GM23338 (cell line): ENCODE data around the gene MRPL57. TPM values are rescaled to one million over a fixed set of nuclear protein-coding genes. Genes with fewer than 3 reads are reported as not detected.

Experiments
- ATAC-seq: fragments of 200-7000 bp; cut with Tn5 transposase; 3 replicates; pipeline ENCODE4 v1.9.1; 2020
- DNase-seq: peaks from one replicate; pipeline ENCODE4 v3.0.0-alpha.2; 2015; ENCODE audit warnings: low spot score
- H2AFZ ChIP-seq: fragments of 200-600 bp; sonication (generic); 2 replicates; pipeline ENCODE4 v1.8.0; 2016; ENCODE audit warnings: antibody characterized with exemption, mild to moderate bottlenecking, moderate library complexity
- H3F3A ChIP-seq: fragments of 200-600 bp; sonication (generic); replicated peaks from 2 replicates; pipeline ENCODE4 v1.8.0; 2017; ENCODE audit warnings: antibody characterized with exemption, mixed run types, low read depth
- H3K27ac ChIP-seq: fragments of 200-600 bp; sonication (generic); 2 replicates; pipeline ENCODE4 v1.6.1; 2016; ENCODE audit warnings: low read depth
- H3K27me3 ChIP-seq: fragments of 200-600 bp; sonication (generic); 2 replicates; pipeline ENCODE4 v1.8.0; 2016; ENCODE audit warnings: mild to moderate bottlenecking, mixed run types, moderate library complexity; ENCODE audit not compliant: insufficient read depth
- H3K36me3 ChIP-seq: fragments of 200-600 bp; sonication (generic); 2 replicates; pipeline ENCODE4 v1.8.0; 2016; ENCODE audit warnings: mild to moderate bottlenecking; ENCODE audit not compliant: insufficient read depth
- H3K4me1 ChIP-seq: fragments of 200-600 bp; sonication (generic); 2 replicates; pipeline ENCODE4 v1.8.0; 2016; ENCODE audit warnings: mild to moderate bottlenecking, moderate library complexity; ENCODE audit not compliant: insufficient read depth
- H3K4me2 ChIP-seq: fragments of 200-600 bp; sonication (generic); 2 replicates; pipeline ENCODE4 v1.7.1; 2017; ENCODE audit warnings: mixed run types
- H3K4me3 ChIP-seq: fragments of 200-600 bp; sonication (generic); 2 replicates; pipeline ENCODE4 v1.6.1; 2016; ENCODE audit warnings: mixed run types
- H3K79me2 ChIP-seq: fragments of 200-600 bp; sonication (generic); replicated peaks from 2 replicates; pipeline ENCODE4 v1.8.0; 2017; ENCODE audit warnings: mild to moderate bottlenecking; ENCODE audit not compliant: insufficient read depth
- H3K9me2 ChIP-seq: fragments of 200-600 bp; sonication (generic); 2 replicates; pipeline ENCODE4 v1.8.0; 2017; ENCODE audit not compliant: insufficient read depth
- H4K20me1 ChIP-seq: fragments of 200-600 bp; sonication (generic); replicated peaks from 2 replicates; pipeline ENCODE4 v1.8.0; 2017; ENCODE audit warnings: mild to moderate bottlenecking; ENCODE audit not compliant: insufficient read depth
- H3K27ac Mint-ChIP-seq: 2 replicates; pipeline ENCODE4 v1.8.0; 2020; ENCODE audit warnings: inconsistent platforms, mild to moderate bottlenecking, moderate library complexity, mixed read lengths
- H3K27me3 Mint-ChIP-seq: 3 replicates; pipeline ENCODE4 v1.8.0; 2022; ENCODE audit warnings: low read depth, mild to moderate bottlenecking, moderate library complexity, mixed read lengths, inconsistent platforms; ENCODE audit not compliant: insufficient read depth, poor library complexity
- H3K36me3 Mint-ChIP-seq: 3 replicates; pipeline ENCODE4 v1.8.0; 2021; ENCODE audit warnings: low read depth, mild to moderate bottlenecking, inconsistent platforms, moderate library complexity, mixed read lengths
- H3K4me1 Mint-ChIP-seq: 3 replicates; pipeline ENCODE4 v1.8.0; 2020; ENCODE audit warnings: mild to moderate bottlenecking, inconsistent platforms, mixed read lengths
- H3K4me3 Mint-ChIP-seq: 3 replicates; pipeline ENCODE4 v1.8.0; 2021; ENCODE audit warnings: moderate library complexity, mild to moderate bottlenecking, inconsistent platforms, mixed read lengths
- H3K9me3 Mint-ChIP-seq: 3 replicates; pipeline ENCODE4 v1.8.0; 2020; ENCODE audit warnings: moderate library complexity, mild to moderate bottlenecking, inconsistent platforms, mixed read lengths
- CREB1 ChIP-seq: fragments of 250-450 bp; sonication (Bioruptor Pico); IDR thresholded peaks from 2 replicates; pipeline ENCODE4 v1.5.0; 2020; ENCODE audit warnings: low read depth, mild to moderate bottlenecking, moderate library complexity
- CTCF ChIP-seq, 2 experiments: fragments of 200-600 bp in 1 of 2; sonication (generic) in 1 of 2; conservative IDR thresholded peaks; 2 replicates each; pipeline versions ENCODE4 v1.5.1 to v1.6.1; 2016 to 2017; ENCODE audit warnings: antibody characterized with exemption in 2 of 2, low read depth in 2 of 2, mild to moderate bottlenecking in 2 of 2, moderate library complexity in 1 of 2
- ETS1 ChIP-seq: IDR thresholded peaks from 2 replicates; pipeline ENCODE4 v1.6.1; 2016; ENCODE audit warnings: antibody characterized with exemption
- JUNB ChIP-seq: IDR thresholded peaks from one replicate; pipeline ENCODE4 v1.6.1; 2016; ENCODE audit warnings: antibody characterized with exemption; ENCODE audit not compliant: unreplicated experiment
- NANOG ChIP-seq: IDR thresholded peaks from 2 replicates; pipeline ENCODE4 v1.6.1; 2016; ENCODE audit warnings: antibody characterized with exemption, borderline replicate concordance
- POLR2AphosphoS5 ChIP-seq: IDR thresholded peaks from 2 replicates; pipeline ENCODE4 v1.6.1; 2016; ENCODE audit warnings: antibody characterized with exemption, low read depth
- STAT1 ChIP-seq: IDR thresholded peaks from one replicate; pipeline ENCODE4 v1.6.1; 2016; ENCODE audit warnings: antibody characterized with exemption; ENCODE audit not compliant: unreplicated experiment
- ZNF114 ChIP-seq: fragments of 250-450 bp; sonication (Bioruptor Pico); IDR thresholded peaks from 2 replicates; pipeline ENCODE4 v1.5.0; 2020; ENCODE audit warnings: mild to moderate bottlenecking, moderate library complexity
- ZNF462 ChIP-seq: fragments of 250-450 bp; sonication (Bioruptor Pico); IDR thresholded peaks from 2 replicates; pipeline ENCODE4 v1.5.0; 2020; ENCODE audit warnings: mild to moderate bottlenecking, moderate library complexity
- long read RNA-seq: library from polyadenylated mRNA; unstranded; transcript quantifications from one replicate; pipeline ENCODE4 v2.0.0, GENCODE V29; 2020; ENCODE audit not compliant: unreplicated experiment
- polyA plus RNA-seq: library from polyadenylated mRNA; unstranded; fragments of >200 nt; fragmentation: Nextera tagmentation; extraction: Ambion mirVana; gene quantifications from 2 replicates; pipeline ENCODE4 v1.2.1, GENCODE V29; 2016
- total RNA-seq: library from RNA; depleted of rRNA; stranded (reverse); fragments of >200 nt; shearing (Covaris generic); gene quantifications from 2 replicates; pipeline ENCODE4 v1.2.3, GENCODE V29; 2014; rRNA removed

The MRPL57 gene
- total RNA-seq: 39.5 and 41.6 TPM in 2 replicates
- polyA plus RNA-seq: 110 and 119 TPM in 2 replicates
- long read RNA-seq, transcript MRPL57-201 (2 exons, 2,246 nt): major isoform, 97 of 111 reads
- long read RNA-seq, partial matches to known transcripts: 0 of 111 reads
- long read RNA-seq, other reads (novel, unspliced or antisense): 14 of 111 reads

- peaks cover 20% of the 10 kb centered on the region for H3K4me1 Mint-ChIP-seq
- Histone ChIP-seq H3K4me2 (peak within 1 kb of the TSS; percentile 98), H3K4me1 (peaks cover 18% of the 10 kb centered on the region), H3K79me2 (peaks cover 63% of the 10 kb centered on the region), H3K27ac (peak within 1 kb of the TSS; percentile 96), H2AFZ (no peak within 1 kb of the TSS), H3F3A (peaks cover 3% of the 10 kb centered on the region; the same call in 1 of the 2 replicates), H4K20me1 (peaks cover 7% of the 10 kb centered on the region; the same call in 1 of the 2 replicates), H3K4me3 (peak within 1 kb of the TSS; percentile 69), H3K9me2 (no peaks in the 10 kb centered on the region), H3K27me3 (no peaks in the 10 kb centered on the region), H3K36me3 (0 out of 2 replicates have a peak, but pooled peaks cover 3% of the 10 kb centered on the region)
- ATAC-seq: peak; percentile 85
- peaks cover 48% of the 10 kb centered on the region for H3K36me3 Mint-ChIP-seq
- peaks cover 25% of the 10 kb centered on the region; the same call in 2 of the 3 replicates for H3K9me3 Mint-ChIP-seq
- DNase-seq: peak; percentile 96
- peaks cover 21% of the 10 kb centered on the region for H3K27me3 Mint-ChIP-seq
- H3K4me3 Mint-ChIP-seq: peak within 1 kb of the TSS; percentile 95
- TF ChIP-seq CREB1 (CRISPR knock-in tag) (peak; percentile 61), CTCF (conservative IDR thresholded peaks at IDR 0.05; ENCODE audit: low read depth in 2 of 2) (no peak), ETS1 (no peak), JUNB (no peak), ZNF114 (CRISPR knock-in tag) (no peak), STAT1 (no peak), POLR2AphosphoS5 (peak; percentile 98), NANOG (no peak), ZNF462 (no peak)
- peak within 1 kb of the TSS; percentile 98 for H3K27ac Mint-ChIP-seq
Measured at GRCh38 chr13:21176215-21176981, at the start of gene MRPL57, which contains the start of gene SKA3. TSS of gene MRPL57 (plus strand) at chr13:21176658. CDS start at chr13:21176917, 259 bp downstream. TSS of gene SKA3 (minus strand) at chr13:21176552. CDS start at chr13:21176477, 75 bp downstream.
